Loucy (cell line): Measurements from ENCODE around the gene PC.

Source experiments
- H2AFZ ChIP-seq: fragments of 200-600 bp; sonication (generic); 2 replicates; pipeline ENCODE4 v1.6.0; 2016; ENCODE audit warnings: antibody characterized with exemption, mild to moderate bottlenecking, low read length, moderate library complexity
- H3F3A ChIP-seq: fragments of 200-600 bp; 2 replicates; pipeline ENCODE4 v1.6.0; 2016; ENCODE audit warnings: antibody characterized with exemption, low read depth, mild to moderate bottlenecking
- H3K27me3 ChIP-seq: fragments of 200-600 bp; sonication (generic); 2 replicates; pipeline ENCODE4 v1.6.1; 2014; ENCODE audit warnings: low read length, mild to moderate bottlenecking; ENCODE audit not compliant: insufficient read depth, poor library complexity, severe bottlenecking
- H3K36me3 ChIP-seq: fragments of 200-600 bp; sonication (generic); 2 replicates; pipeline ENCODE4 v1.6.1; 2016; ENCODE audit warnings: low read length; ENCODE audit not compliant: insufficient read depth
- H3K4me1 ChIP-seq: fragments of 200-600 bp; sonication (generic); 2 replicates; pipeline ENCODE4 v1.5.1; 2014; ENCODE audit warnings: low read length, mild to moderate bottlenecking; ENCODE audit not compliant: insufficient read depth, poor library complexity, severe bottlenecking
- H3K4me2 ChIP-seq: fragments of 200-600 bp; sonication (generic); 2 replicates; pipeline ENCODE4 v1.6.0; 2014; ENCODE audit warnings: antibody characterized with exemption, low read length, low read depth, mild to moderate bottlenecking; ENCODE audit not compliant: poor library complexity, severe bottlenecking
- H3K4me3 ChIP-seq: fragments of 200-600 bp; sonication (generic); 2 replicates; pipeline ENCODE4 v1.5.1; 2014; ENCODE audit warnings: low read length, mild to moderate bottlenecking, mixed read lengths; ENCODE audit not compliant: poor library complexity, severe bottlenecking
- H3K79me2 ChIP-seq: fragments of 200-600 bp; sonication (generic); 2 replicates; pipeline ENCODE4 v1.6.1; 2014; ENCODE audit warnings: low read length; ENCODE audit not compliant: insufficient read depth
- H3K9ac ChIP-seq: fragments of 200-600 bp; sonication (generic); 2 replicates; pipeline ENCODE4 v1.6.0; 2014; ENCODE audit warnings: mild to moderate bottlenecking, low read depth, low read length, moderate library complexity; ENCODE audit not compliant: poor library complexity, severe bottlenecking
- H3K9me2 ChIP-seq: fragments of 200-600 bp; sonication (generic); replicated peaks from 2 replicates; pipeline ENCODE4 v1.6.1; 2016; ENCODE audit warnings: low read depth, low read length, mixed read lengths
- H3K9me3 ChIP-seq: fragments of 200-600 bp; sonication (generic); 2 replicates; pipeline ENCODE4 v1.6.1; 2014; ENCODE audit warnings: mild to moderate bottlenecking, antibody characterized with exemption, low read length, low read depth; ENCODE audit not compliant: insufficient read depth
- H4K20me1 ChIP-seq: fragments of 200-600 bp; sonication (generic); 2 replicates; pipeline ENCODE4 v1.6.0; 2014; ENCODE audit warnings: antibody characterized with exemption, low read length, mild to moderate bottlenecking; ENCODE audit not compliant: insufficient read depth, poor library complexity, severe bottlenecking
- EZH2phosphoT487 ChIP-seq: fragments of 200-600 bp; IDR thresholded peaks from 2 replicates; pipeline ENCODE4 v1.6.1; 2018; ENCODE audit warnings: antibody characterized with exemption, mild to moderate bottlenecking, moderate library complexity, borderline replicate concordance
- TF ChIP-seq, protein P1 (sequence below): fragments of 200-600 bp; sonication (generic); conservative IDR thresholded peaks from 2 replicates; pipeline ENCODE4 v1.5.1; 2014; ENCODE audit warnings: mild to moderate bottlenecking, antibody characterized with exemption, low read length

The PC gene

DNA sequence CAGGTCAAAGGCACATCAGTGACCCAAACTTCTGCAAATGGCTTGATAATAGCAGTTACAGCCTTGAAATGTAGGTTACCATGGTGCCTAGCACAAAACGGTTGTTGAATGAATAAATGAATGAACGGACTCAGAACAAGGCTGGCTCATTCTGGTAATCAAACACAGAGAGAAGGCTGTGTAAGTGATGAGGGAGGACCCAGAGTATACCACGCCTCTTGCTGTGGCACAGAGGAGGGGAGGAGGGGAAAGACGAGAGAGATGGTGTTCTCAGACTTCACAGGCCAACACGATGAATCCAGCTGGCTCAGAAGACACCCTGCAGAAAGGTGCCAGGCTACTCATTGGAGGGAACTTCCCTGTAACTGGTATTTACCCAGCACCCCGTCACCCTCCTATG lies 38.3 kb downstream of the PC start:
- no peak for TF ChIP-seq EZH2phosphoT487
- TF ChIP-seq, protein P1, sequence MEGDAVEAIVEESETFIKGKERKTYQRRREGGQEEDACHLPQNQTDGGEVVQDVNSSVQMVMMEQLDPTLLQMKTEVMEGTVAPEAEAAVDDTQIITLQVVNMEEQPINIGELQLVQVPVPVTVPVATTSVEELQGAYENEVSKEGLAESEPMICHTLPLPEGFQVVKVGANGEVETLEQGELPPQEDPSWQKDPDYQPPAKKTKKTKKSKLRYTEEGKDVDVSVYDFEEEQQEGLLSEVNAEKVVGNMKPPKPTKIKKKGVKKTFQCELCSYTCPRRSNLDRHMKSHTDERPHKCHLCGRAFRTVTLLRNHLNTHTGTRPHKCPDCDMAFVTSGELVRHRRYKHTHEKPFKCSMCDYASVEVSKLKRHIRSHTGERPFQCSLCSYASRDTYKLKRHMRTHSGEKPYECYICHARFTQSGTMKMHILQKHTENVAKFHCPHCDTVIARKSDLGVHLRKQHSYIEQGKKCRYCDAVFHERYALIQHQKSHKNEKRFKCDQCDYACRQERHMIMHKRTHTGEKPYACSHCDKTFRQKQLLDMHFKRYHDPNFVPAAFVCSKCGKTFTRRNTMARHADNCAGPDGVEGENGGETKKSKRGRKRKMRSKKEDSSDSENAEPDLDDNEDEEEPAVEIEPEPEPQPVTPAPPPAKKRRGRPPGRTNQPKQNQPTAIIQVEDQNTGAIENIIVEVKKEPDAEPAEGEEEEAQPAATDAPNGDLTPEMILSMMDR, result no peak
- no peaks in the 10 kb centered on the region for H3K4me1 ChIP-seq
- no peaks in the 10 kb centered on the region for H3K9me3 ChIP-seq
- H3K9me2 ChIP-seq, result no peaks in the 10 kb centered on the region
- H3K4me3 ChIP-seq, result no peak overlapping the region
- no peak overlapping the region for H3K9ac ChIP-seq
- H3K36me3 ChIP-seq, result no peaks in the 10 kb centered on the region
- H3K4me2 ChIP-seq, result no peak overlapping the region
- no peaks in the 10 kb centered on the region for H3K27me3 ChIP-seq
- H2AFZ ChIP-seq, result no peak overlapping the region
- H4K20me1 ChIP-seq, result no peaks in the 10 kb centered on the region
- H3K79me2 ChIP-seq, result no peaks in the 10 kb centered on the region
- no peaks in the 10 kb centered on the region for H3F3A ChIP-seq

DNA sequence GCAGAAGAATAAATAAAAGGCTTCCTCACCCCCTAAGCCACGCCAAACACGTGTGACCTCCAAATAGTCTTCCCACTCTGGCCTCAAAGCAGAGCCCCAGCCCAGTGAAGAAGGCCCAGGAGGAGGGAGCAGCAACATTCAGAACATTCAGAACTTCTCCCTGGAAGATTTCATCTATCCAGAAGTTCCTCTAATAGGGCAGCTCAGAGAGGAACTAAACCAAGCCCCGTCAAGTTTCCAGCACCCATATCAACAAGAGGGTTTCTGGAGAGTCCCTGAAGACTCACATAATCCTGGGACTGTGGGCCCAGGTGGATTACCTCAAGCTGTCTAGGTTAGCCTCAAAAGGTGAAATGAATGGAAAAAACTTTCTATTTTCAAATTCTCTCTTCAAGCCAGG lies 39.4 kb downstream of the PC start:
- no peak for TF ChIP-seq EZH2phosphoT487
- TF ChIP-seq, protein P1, result no peak
- Histone ChIP-seq H3K27me3 (no peaks in the 10 kb centered on the region), H3K4me2 (no peak overlapping the region), H2AFZ (no peak overlapping the region), H3K9me2 (no peaks in the 10 kb centered on the region), H3K36me3 (no peaks in the 10 kb centered on the region), H3K4me3 (no peak overlapping the region), H3K9ac (no peak overlapping the region), H3K9me3 (no peaks in the 10 kb centered on the region), H4K20me1 (no peaks in the 10 kb centered on the region), H3F3A (no peaks in the 10 kb centered on the region), H3K79me2 (no peaks in the 10 kb centered on the region), H3K4me1 (no peaks in the 10 kb centered on the region)

DNA sequence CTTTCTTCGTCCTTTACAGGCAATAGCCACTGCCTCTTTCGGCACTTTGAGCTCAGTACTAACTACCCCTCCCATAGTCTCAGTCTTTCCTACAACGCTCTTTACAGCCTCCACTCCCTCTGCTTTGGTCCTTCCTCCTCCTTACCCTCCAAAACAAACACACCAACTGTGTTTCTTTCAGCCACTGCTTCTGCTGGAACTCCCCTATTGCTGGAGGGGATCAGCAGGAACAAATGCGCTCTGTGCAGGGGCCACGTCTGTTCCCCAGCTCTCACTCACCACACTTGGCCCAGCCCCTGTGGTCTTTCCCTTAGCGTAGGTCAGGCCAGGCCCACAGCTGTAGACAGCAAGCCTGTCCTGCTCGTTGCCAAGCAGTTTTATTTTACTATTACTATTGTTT lies 42.3 kb downstream of the PC start:
- H3K36me3 ChIP-seq, result no peaks in the 10 kb centered on the region
- H2AFZ ChIP-seq, result no peak overlapping the region
- H3K27me3 ChIP-seq, result no peaks in the 10 kb centered on the region
- H3K4me3 ChIP-seq, result no peak overlapping the region
- no peaks in the 10 kb centered on the region for H3K9me2 ChIP-seq
- no peak for TF ChIP-seq EZH2phosphoT487
- TF ChIP-seq, protein P1, result no peak
- H3K9ac ChIP-seq, result no peak overlapping the region
- no peaks in the 10 kb centered on the region for H3K4me1 ChIP-seq
- H3F3A ChIP-seq, result no peaks in the 10 kb centered on the region
- H4K20me1 ChIP-seq, result no peaks in the 10 kb centered on the region
- H3K79me2 ChIP-seq, result no peaks in the 10 kb centered on the region
- no peaks in the 10 kb centered on the region for H3K9me3 ChIP-seq
- H3K4me2 ChIP-seq, result no peak overlapping the region
